Vein endothelial cell (primary cell): ENCODE results near the gene PSMB2. TPM values are rescaled to one million over a fixed set of nuclear protein-coding genes. Genes with fewer than 3 reads are reported as not detected.

ENCODE experiments used
- total RNA-seq: library from RNA; depleted of rRNA; stranded (reverse); fragments of >200 nt; gene quantifications from 2 replicates; pipeline ENCODE4 v1.2.3, GENCODE V29; 2012

PSMB2 gene
- total RNA-seq = 21.6 and 30.9 TPM in 2 replicates

DNA sequence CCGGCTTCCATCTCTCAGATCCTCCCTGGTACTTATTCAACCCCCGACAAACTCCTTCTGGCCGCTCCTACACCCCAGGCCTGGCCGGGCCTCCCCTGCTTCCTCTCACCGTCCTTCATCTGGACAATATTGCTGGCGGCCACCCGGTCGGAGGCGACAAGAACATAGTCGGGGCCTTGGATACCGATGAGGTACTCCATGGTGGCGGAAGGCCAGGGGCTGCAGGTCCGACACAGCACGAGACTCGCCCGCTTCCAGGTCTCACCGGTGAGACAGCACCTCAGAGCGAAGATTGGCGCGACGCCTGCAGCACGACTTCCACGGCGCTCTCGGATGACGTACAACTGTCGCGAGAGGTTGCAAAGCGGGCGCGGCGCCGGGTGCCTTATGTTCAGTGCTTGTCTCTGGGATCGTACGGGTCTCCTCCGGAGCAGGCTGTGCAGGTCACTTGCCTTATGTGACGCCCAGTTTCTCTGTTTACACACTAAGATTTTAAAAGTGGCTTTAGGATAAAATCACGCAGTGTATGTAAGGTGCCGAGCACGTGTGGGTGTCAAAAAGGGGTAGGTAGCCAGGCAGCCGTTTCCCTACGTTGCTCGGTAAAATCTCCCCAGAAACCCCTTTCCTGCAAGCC is at the start of gene PSMB2:
TSS of gene PSMB2 (minus strand) at position 294 of the 634 bp plus-strand sequence. CDS start at position 200, 94 bp downstream.

DNA sequence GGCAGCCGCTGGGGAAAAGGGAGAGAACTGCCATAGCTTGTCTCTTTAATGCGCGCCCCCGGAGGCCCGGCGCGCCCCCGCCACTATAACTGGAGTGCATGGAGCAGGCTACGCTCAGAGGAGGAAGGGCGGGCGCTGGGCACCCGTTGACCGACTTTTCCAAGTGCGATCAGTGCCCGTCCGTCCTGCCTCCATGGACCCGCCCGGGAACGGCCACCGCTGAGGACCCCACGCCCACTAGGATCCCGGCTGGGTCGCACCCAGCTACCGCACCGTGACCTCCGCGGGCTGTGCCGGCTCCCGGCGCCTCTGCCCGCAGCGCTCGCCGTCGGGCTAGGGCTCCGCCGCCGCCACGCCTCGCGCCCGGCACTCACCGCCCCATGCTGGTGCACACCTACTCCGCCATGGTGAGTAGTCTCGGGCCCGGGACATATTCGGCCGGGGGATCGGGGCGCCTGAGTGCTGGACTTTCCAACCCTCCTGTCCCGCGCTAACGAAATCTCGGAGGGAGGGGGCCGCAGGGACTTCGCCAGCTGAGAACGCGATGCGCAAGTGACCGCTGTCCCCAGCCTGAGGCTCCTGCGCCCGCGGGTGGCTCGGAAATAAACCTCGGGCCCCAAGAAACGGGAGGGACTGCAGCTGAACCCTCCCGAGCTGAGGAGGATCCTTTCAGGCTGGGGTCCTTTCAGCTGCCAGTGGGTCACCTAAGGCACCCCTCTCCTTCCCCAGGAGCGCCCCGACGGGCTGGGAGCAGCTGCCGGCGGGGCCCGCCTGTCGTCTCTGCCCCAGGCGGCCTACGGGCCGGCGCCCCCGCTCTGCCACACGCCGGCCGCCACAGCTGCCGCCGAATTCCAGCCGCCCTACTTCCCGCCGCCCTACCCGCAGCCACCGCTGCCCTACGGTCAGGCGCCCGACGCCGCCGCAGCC is 67.9 kb downstream of the PSMB2 start, which contains the start of gene TFAP2E:
TSS of gene TFAP2E (plus strand) at position 117 of the 927 bp plus-strand sequence. CDS start at position 381, 264 bp downstream.

DNA sequence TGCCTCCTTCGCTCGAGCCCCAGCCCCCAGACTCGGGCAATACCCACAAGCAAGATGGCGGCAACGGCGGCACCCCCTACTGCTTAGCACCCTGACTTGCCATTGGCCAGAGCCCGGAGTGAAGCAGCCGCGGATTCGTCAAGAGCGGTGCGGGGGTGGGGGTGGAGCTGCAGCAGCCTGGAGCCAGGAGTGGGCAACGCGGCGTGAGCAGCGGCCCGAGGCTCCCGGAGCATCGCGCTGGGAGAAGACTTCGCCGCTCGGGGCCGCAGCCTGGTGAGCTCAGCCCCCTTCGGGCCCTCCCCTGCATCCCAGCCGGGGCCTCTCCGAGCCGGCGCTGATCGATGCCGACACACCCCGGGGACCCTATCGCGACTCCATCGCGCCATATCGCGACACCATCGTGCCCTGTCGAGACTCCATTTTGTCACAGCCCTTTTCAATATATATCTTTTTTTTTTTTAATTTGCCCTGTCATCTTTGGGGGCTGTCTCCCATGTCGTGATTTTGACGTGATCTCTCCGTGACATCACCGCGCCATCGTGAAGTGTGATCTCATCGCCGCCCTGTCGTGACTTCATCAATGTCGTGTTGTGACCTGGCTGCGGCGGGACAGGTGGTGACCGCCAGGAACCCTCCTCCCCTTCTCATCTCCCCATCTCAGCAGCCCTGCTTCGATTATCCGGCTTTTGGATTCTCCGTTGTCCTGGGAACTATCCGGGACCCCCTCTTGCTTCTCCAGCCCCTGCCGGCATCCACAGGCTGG is 83.5 kb downstream of the PSMB2 start, which contains the start of gene NCDN:
TSS of gene NCDN (plus strand) at position 189 of the 763 bp plus-strand sequence. CDS start at position 581, 392 bp downstream.

DNA sequence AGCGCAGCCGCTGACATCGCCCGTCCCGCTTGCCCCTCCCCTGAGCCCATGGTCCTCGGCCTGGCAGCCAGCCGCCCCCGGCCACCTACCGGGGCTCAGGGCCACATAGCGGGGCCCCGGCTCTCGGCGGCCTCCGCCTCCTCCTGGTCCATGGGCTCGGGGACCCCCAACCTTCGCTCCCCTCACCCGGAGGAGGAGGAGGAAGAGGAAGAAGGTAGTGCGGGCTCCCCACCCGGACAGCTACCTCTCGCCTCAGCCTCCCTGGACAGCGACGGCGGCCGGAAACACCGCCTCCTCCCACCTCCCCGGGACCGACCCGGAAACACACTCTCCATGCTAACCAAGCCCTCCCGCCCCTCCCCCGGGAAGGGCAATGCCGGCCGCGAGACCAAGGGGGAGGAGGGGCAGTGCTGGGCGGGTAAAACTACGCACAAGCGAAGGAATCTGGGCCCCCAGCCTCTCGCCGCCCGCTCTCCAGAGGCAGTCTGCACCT is 84.2 kb downstream of the PSMB2 start, which contains the start of gene KIAA0319L:
TSS of gene KIAA0319L (minus strand) at position 286 of the 493 bp plus-strand sequence. CDS start 2,912 bp downstream, outside the sequence.

Other genes starting within 250 kb of the PSMB2 start
- gene KIAA0319L, start 84.1 kb downstream of the PSMB2 start, total RNA-seq = 48.8 and 68.6 TPM in 2 replicates
- 18.2 and 21.6 TPM in 2 replicates for gene NCDN, start 83.7 kb downstream of the PSMB2 start, total RNA-seq
- 0.19 TPM in 1 of 2 replicates, not detected in the other for gene TFAP2E, start 68.2 kb downstream of the PSMB2 start, total RNA-seq
- gene C1orf216, start 77.4 kb upstream of the PSMB2 start, total RNA-seq = 15.4 and 18.7 TPM in 2 replicates
- 7.5 and 21.4 TPM in 2 replicates for gene CLSPN, start 128.5 kb upstream of the PSMB2 start, total RNA-seq
- 19.0 and 23.2 TPM in 2 replicates for gene AGO4, start 166.5 kb upstream of the PSMB2 start, total RNA-seq
- gene AGO1, start 241.7 kb upstream of the PSMB2 start, total RNA-seq = 31.0 and 32.3 TPM in 2 replicates